Embryonic facial prominence (tissue), 1 donor: ENCODE measurements around the gene DENND4C.
"Not testable (repeated sequence)": the region's sequence is repeated elsewhere in the genome, so short reads cannot be mapped to it uniquely, and the experiment has no call there.

Experiments used
- DNase-seq: peaks from one replicate; pipeline ENCODE4 v3.0.0-alpha.2; 2016; ENCODE audit errors: extremely low spot score

The DENND4C gene

GRCh38 chr9:19224563-19224962 lies 5.9 kb upstream of the DENND4C start:
- no peak for DNase-seq

DNA sequence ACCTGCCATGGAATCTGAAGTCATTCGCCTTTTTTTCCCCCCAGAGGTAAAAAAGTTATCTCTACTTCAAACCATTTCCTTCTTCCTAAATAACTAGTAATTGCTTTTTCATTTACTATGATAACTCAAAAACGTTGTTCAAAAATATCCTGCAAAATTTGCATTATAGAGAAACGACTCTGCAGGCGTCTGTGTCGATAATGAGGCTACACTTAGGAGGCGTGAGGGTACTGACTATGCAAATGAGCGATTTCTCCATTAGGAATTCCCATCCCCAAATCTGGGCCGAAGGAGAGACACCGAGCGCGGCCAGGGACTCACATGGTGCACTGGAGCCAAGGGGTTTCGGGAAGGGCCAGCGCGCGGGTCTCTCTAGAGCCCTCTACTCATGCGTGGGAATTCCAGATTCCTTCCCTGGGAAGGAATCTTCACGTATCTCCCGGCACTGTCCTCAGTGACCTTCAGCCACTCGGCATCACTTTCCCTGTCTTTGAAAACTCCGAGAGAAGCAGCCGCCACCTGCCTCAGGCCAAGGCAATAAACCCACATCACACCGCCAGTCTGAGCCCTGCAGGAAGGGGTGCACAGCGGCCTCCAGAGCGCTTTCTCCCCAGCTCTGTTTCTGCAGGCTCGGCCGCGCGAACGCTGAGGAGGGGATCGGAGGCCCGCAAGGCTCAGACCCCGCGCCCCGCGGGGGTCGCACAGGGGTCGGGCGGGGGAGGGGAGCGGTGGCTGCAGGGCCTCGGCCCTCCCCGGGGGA lies 718 bp upstream of the DENND4C start:
- peak; percentile 21 for DNase-seq

- DNase-seq, result no peak
Measured at GRCh38 chr9:19231126-19231903, 822 bp downstream of the DENND4C start.

DNA sequence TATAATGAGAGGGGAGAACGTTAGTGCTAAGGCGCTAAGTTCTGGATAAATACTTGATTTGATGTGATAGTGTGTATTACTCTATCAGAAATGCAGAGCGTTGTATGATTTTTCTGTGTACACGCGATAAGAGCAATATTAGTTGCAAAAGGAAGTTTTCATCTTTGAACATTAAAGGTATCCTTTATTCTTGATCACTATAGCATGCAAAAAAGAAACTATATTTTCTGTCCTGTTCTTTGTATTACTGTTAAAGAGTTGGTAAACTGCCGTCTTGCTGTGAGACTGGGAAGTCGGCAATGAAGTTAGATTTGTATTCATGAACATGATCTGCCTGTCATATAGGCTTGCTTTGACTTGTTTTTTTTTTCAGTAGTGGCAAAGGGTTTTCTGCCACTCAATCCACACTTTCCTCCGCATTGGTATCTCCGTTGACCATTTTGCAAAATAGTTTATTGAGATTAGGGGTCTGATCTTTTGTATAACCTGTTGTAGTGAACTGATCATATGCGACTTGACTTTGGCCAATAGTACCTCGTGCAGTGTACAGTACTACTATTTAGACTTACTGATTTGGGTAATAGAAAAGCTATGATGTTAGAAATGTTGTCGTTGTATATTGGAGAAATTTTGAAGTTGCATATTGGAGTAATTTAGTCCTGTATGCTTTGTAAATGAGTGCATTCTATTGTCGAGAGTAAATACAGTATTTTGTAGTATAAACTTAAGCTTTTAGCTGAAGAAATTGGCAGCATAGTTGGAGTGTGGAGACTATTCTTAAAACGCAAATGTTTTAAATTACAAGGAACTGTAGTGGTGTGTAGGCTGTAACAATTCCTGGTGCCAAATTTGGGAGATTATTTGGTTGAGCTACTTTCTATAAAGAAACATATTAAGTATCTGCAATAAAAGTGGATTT lies 1.7 kb downstream of the DENND4C start:
- no peak for DNase-seq

DNA sequence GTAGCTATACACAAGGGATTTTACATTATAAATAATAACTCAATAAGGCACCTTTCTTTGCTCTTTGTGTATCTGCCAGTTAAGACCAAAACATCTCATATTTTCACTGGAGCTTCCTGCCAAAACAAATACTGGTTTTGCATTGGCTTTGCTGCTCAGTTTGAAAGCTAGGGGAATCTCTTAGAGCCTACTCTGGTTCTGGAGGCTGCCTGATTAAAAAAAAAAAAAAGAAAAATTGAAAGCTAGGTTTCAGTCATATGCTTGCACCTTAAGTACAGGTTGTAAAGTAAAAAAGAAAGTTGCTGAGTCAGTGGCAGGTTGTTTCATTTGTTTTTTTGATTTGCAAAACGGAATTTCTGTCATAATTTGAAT lies 2.3 kb downstream of the DENND4C start:
- DNase-seq, result no peak

- no peak for DNase-seq
Measured at GRCh38 chr9:19233344-19233743, 2.9 kb downstream of the DENND4C start.

- no peak for DNase-seq
Measured at GRCh38 chr9:19239955-19240354, 9.5 kb downstream of the DENND4C start.

DNA sequence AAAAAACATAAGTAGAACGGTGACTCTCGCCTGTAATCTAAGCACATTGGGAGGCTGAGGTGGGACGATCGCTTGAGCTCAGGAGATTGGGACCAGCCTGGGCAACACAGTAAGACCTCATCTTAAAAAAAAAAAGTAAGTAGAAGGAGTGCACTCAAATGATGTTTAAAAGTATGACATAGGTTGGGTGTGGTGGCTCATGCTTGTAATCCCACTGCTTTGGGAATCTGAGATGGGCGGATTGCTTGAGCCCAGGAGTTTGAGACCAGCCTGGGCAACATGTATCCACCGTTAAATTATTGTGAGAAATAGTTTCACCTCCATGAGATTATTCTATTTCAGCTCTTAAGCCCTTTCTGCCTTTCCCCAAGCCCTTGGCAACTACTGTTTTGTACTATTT lies 11.2 kb downstream of the DENND4C start:
- no peak for DNase-seq

- no peak for DNase-seq
Measured at GRCh38 chr9:19243366-19244033, 13.0 kb downstream of the DENND4C start.

GRCh38 chr9:19246891-19247290 lies 16.4 kb downstream of the DENND4C start:
- no peak for DNase-seq

DNA sequence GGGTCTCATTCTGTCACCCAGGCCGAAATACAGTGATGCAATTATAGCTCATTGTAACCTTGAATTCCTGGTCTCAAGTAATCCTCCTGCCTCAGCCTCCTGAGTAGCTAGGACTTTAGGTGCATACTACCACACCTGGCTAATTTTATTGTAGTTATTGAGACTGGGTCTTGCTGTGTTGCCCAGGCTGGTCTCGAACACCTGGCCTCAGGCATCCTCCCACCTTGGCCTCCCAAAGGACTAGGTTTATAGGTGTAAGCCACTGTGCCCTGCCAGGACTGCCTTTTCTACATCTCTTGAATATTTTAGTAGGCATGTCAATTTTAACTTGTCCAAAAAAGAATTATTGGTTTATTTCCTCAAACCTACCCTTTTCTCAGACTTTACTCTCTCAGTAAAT lies 16.9 kb downstream of the DENND4C start:
- DNase-seq, result no peak

DNA sequence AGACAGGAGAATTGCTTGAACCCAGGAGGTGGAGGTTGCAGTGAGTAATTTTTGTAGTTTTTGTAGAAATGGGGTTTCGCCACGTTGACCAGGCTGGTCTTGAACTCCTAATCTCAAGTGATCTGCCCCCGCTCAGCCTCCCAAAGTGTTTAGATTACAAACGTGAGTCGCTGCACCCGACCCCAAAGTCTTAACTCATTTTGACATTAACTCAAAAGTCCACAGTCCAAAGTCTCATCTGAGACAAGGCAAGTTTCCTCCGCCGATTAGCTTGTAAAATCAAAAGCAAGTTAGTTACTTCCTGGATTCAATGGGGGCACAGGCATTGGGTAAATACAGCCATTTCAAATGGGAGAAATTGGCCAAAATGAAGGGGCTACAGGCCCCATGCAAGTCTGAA lies 19.9 kb downstream of the DENND4C start:
- not testable (repeated sequence) for DNase-seq

GRCh38 chr9:19251203-19251602 lies 20.7 kb downstream of the DENND4C start:
- DNase-seq, result not testable (repeated sequence)

GRCh38 chr9:19251622-19252021 lies 21.1 kb downstream of the DENND4C start:
- DNase-seq, result not testable (repeated sequence)

GRCh38 chr9:19252174-19252884 lies 21.8 kb downstream of the DENND4C start:
- DNase-seq, result no peak

DNA sequence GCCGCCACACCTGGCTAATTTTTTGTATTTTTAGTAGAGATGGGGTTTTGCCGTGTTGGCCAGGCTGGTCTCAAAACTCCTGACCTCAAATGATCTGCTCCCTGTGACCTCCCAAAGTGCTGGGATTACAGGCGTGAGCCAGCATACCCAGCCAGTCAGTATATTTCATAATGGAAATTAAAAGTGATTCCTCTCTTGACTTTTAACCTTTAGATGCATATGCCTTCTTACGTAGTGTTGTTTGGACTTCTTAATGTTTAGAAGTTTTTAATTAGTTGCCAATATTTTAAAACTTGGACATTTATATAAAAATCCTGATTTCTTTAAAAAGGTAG lies 22.4 kb downstream of the DENND4C start:
- no peak for DNase-seq

GRCh38 chr9:19255112-19255511 lies 24.6 kb downstream of the DENND4C start:
- DNase-seq, result no peak

GRCh38 chr9:19255821-19256220 lies 25.3 kb downstream of the DENND4C start:
- no peak for DNase-seq

- DNase-seq, result not testable (repeated sequence)
Measured at GRCh38 chr9:19259665-19260255, 29.3 kb downstream of the DENND4C start.

GRCh38 chr9:19265602-19266001 lies 35.1 kb downstream of the DENND4C start:
- not testable (repeated sequence) for DNase-seq
